Right hindlimb (tissue), 1 donor: ENCODE data around the gene CDHR4.
"Not testable (repeated sequence)": the region's sequence is repeated elsewhere in the genome, so short reads cannot be mapped to it uniquely, and the experiment has no call there.

Source experiments
- DNase-seq: peaks from one replicate; pipeline ENCODE4 v3.0.0-alpha.2; 2018

The CDHR4 gene

GRCh38 chr3:49780080-49780974 lies 19.3 kb downstream of the CDHR4 start:
- DNase-seq: no peak

GRCh38 chr3:49779358-49780079 lies 20.2 kb downstream of the CDHR4 start:
- no peak for DNase-seq

- DNase-seq: not testable (repeated sequence)
Observed at GRCh38 chr3:49776101-49776500, 23.6 kb downstream of the CDHR4 start.

GRCh38 chr3:49775538-49775937 lies 24.1 kb downstream of the CDHR4 start:
- DNase-seq: no peak

- no peak for DNase-seq
Observed at GRCh38 chr3:49772703-49773102, 27.0 kb downstream of the CDHR4 start.

- DNase-seq: no peak
Observed at GRCh38 chr3:49771340-49771938, 28.2 kb downstream of the CDHR4 start.

GRCh38 chr3:49769926-49770325 lies 29.7 kb downstream of the CDHR4 start:
- DNase-seq: no peak

GRCh38 chr3:49769286-49769915 lies 30.3 kb downstream of the CDHR4 start:
- DNase-seq: no peak

GRCh38 chr3:49763981-49764380 lies 35.7 kb downstream of the CDHR4 start:
- DNase-seq: no peak

GRCh38 chr3:49761661-49762060 lies 38.0 kb downstream of the CDHR4 start:
- DNase-seq: no peak

GRCh38 chr3:49759226-49759625 lies 40.4 kb downstream of the CDHR4 start:
- DNase-seq: no peak

- no peak for DNase-seq
Observed at GRCh38 chr3:49757197-49757596, 42.5 kb downstream of the CDHR4 start.

- no peak for DNase-seq
Observed at GRCh38 chr3:49756036-49756435, 43.6 kb downstream of the CDHR4 start.

GRCh38 chr3:49754536-49754935 lies 45.1 kb downstream of the CDHR4 start:
- DNase-seq: no peak

GRCh38 chr3:49751501-49751900 lies 48.2 kb downstream of the CDHR4 start:
- DNase-seq: no peak

GRCh38 chr3:49750056-49750455 lies 49.6 kb downstream of the CDHR4 start:
- no peak for DNase-seq

- DNase-seq: not testable (repeated sequence)
Observed at GRCh38 chr3:49748874-49749273, 50.8 kb downstream of the CDHR4 start.

- DNase-seq: no peak
Observed at GRCh38 chr3:49747792-49748480, 51.7 kb downstream of the CDHR4 start.

GRCh38 chr3:49745986-49746385 lies 53.7 kb downstream of the CDHR4 start:
- DNase-seq: no peak
